A673 (cell line): ENCODE measurements around the gene PRSS21. TPM values are rescaled to one million over a fixed set of nuclear protein-coding genes. Genes with fewer than 3 reads are reported as not detected.

Source experiments
- BruUV-seq: library from RNA; stranded (reverse); fragments of 400-500 nt; replicated peaks from 2 replicates; lab custom pipeline; 2021; lab: Mats Ljungman, UMichigan
- CTCF ChIA-PET: fragments of 300-600 bp; sonication (Branson Sonifier 250); formaldehyde crosslinking; loops from one replicate; lab custom pipeline; 2022; ENCODE audit warnings: antibody characterized with exemption; lab: Charles Lee
- POLR2A ChIA-PET: fragments of 300-600 bp; sonication (Branson Sonifier 250); formaldehyde crosslinking; loops from one replicate; lab custom pipeline; 2022; ENCODE audit warnings: antibody characterized with exemption; ENCODE audit not compliant: low non-redundant PET; lab: Charles Lee
- DNase-seq: peaks from one replicate; pipeline ENCODE4 v3.0.0-alpha.2; 2015; ENCODE audit warnings: low spot score
- H3K27ac ChIP-seq: fragments of 200-600 bp; sonication (generic); 2 replicates; pipeline ENCODE4 v1.5.1; 2016; ENCODE audit warnings: mixed run types, low read depth, mild to moderate bottlenecking, mixed read lengths, antibody characterized with exemption, low read length; ENCODE audit not compliant: poor library complexity, severe bottlenecking
- H3K27me3 ChIP-seq: fragments of 200-600 bp; sonication (generic); replicated peaks from 2 replicates; pipeline ENCODE4 v1.6.1; 2017; ENCODE audit warnings: mixed run types, low read depth, mild to moderate bottlenecking, mixed read lengths, antibody characterized with exemption, low read length; ENCODE audit not compliant: insufficient read depth, poor library complexity
- H3K36me3 ChIP-seq: fragments of 200-600 bp; sonication (generic); 2 replicates; pipeline ENCODE4 v1.6.1; 2016; ENCODE audit warnings: mixed run types, mild to moderate bottlenecking, mixed read lengths, antibody characterized with exemption, low read length; ENCODE audit not compliant: insufficient read depth, poor library complexity, severe bottlenecking
- H3K4me1 ChIP-seq: fragments of 200-600 bp; sonication (generic); 2 replicates; pipeline ENCODE4 v1.6.1; 2017; ENCODE audit warnings: mixed run types, mild to moderate bottlenecking, mixed read lengths, antibody characterized with exemption, low read length; ENCODE audit not compliant: insufficient read depth, poor library complexity, severe bottlenecking
- H3K4me3 ChIP-seq: fragments of 200-600 bp; sonication (generic); 2 replicates; pipeline ENCODE4 v1.5.1; 2016; ENCODE audit warnings: low read depth, mixed run types, mild to moderate bottlenecking, mixed read lengths, low read length; ENCODE audit not compliant: poor library complexity, severe bottlenecking
- H3K9me3 ChIP-seq: fragments of 200-600 bp; sonication (generic); 2 replicates; pipeline ENCODE4 v1.6.1; 2016; ENCODE audit warnings: mixed run types, low read depth, mild to moderate bottlenecking, mixed read lengths, antibody characterized with exemption, low read length; ENCODE audit not compliant: poor library complexity, severe bottlenecking
- CTCF ChIP-seq: fragments of 300-800, 200-600 bp; sonication (generic); conservative IDR thresholded peaks from 2 replicates; pipeline ENCODE4 v1.5.1; 2017; ENCODE audit warnings: low read depth, mild to moderate bottlenecking, antibody characterized with exemption, low read length, moderate library complexity, mixed read lengths
- EZH2 ChIP-seq: fragments of 200-600 bp; sonication (generic); IDR thresholded peaks from 2 replicates; pipeline ENCODE4 v1.6.1; 2017; ENCODE audit warnings: borderline replicate concordance, low read depth, mild to moderate bottlenecking, mixed read lengths, antibody characterized with exemption, low read length; ENCODE audit not compliant: poor library complexity, severe bottlenecking
- intact Hi-C: fragments of 100-400 bp; cut with micrococcal nuclease; formaldehyde crosslinking; loops from one replicate; pipeline ENCODE4 v1.10.0; 2022; ENCODE audit not compliant: unreplicated experiment
- total RNA-seq: library from RNA; stranded (reverse); gene quantifications from 2 replicates; pipeline ENCODE4 v1.2.3, GENCODE V29; 2021

Gene PRSS21
- total RNA-seq, 1 experiment from 2014 or later = not detected

GRCh38 chr16:2831203-2831602 is 14.2 kb downstream of the PRSS21 start:
- no TSS peak for BruUV-seq
- Histone ChIP-seq H3K4me3 (no peak overlapping the region), H3K36me3 (no peaks in the 10 kb centered on the region), H3K27ac (no peak overlapping the region), H3K9me3 (no peaks in the 10 kb centered on the region), H3K27me3 (no peaks in the 10 kb centered on the region), H3K4me1 (no peaks in the 10 kb centered on the region)
- ChIA-PET POLR2A (no interaction called here), CTCF (no interaction called here)
- intact Hi-C loops = no loop called here
- DNase-seq = no peak
- TF ChIP-seq EZH2 (no peak), CTCF (no peak)

- no peak for DNase-seq
- CTCF ChIA-PET = no interaction called here
- no peaks in the 10 kb centered on the region for H3K9me3 ChIP-seq
- no peak for TF ChIP-seq CTCF
- TF ChIP-seq EZH2 = no peak
- no peaks in the 10 kb centered on the region for H3K27me3 ChIP-seq
- no TSS peak for BruUV-seq
- no peaks in the 10 kb centered on the region for H3K4me1 ChIP-seq
- no peak overlapping the region for H3K4me3 ChIP-seq
- POLR2A ChIA-PET = no interaction called here
- H3K27ac ChIP-seq = no peak overlapping the region
- intact Hi-C loops = no loop called here
- H3K36me3 ChIP-seq = no peaks in the 10 kb centered on the region
These were observed 16.7 kb downstream of the PRSS21 start for GRCh38 chr16:2833776-2834175.

GRCh38 chr16:2834968-2835367 is 17.9 kb downstream of the PRSS21 start:
- Histone ChIP-seq H3K27ac (no peak overlapping the region), H3K36me3 (no peaks in the 10 kb centered on the region), H3K27me3 (no peaks in the 10 kb centered on the region), H3K4me1 (no peaks in the 10 kb centered on the region), H3K9me3 (no peaks in the 10 kb centered on the region), H3K4me3 (no peak overlapping the region)
- ChIA-PET CTCF (no interaction called here), POLR2A (interaction anchor here (0.7 kb wide), 1 partner anchor 129 kb away, joined by 4 read pairs; the partner anchor contains the start of gene KREMEN2)
- no peak for DNase-seq
- intact Hi-C loops = no loop called here
- TF ChIP-seq CTCF (no peak), EZH2 (no peak)
- no TSS peak for BruUV-seq
